ENCODE results near the gene ACTA2. TPM values are rescaled to one million over a fixed set of nuclear protein-coding genes. Genes with fewer than 3 reads are reported as not detected.

Gene ACTA2
- total RNA-seq, 6 experiments from 2014 or later, result 112 to 178 (median 164) TPM

GRCh38 chr10:88968391-88968790 lies 15.8 kb upstream of the ACTA2 start:
- H3K27ac Mint-ChIP-seq, result peak overlapping the region; percentile 85
- H3K36me3 Mint-ChIP-seq (ENCODE audit: low read depth), result no peaks in the 10 kb centered on the region
- peaks cover 71% of the 10 kb centered on the region for H3K4me1 Mint-ChIP-seq (ENCODE audit: low read depth)

DNA sequence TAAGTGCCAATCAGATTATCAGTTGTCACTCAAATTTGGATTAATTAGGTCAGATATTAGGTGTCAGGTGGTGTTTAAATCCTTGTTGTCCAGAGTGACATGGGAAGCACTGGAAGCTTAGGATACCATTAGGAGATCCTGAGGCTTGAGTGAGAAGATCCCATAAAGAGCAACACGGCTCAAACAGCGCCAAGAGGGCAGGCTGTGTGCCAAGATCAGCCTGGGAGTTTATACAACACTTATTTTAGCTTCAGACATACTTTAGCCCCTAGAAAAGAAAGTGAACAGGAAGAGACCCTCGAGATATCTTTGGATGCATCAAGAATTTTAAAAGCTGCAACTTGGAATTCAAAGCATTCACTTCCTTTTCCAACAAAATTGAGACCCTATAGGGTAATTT lies 14.2 kb upstream of the ACTA2 start:
- Mint-ChIP-seq H3K9me3 (no peaks in the 10 kb centered on the region), H3K4me1 (ENCODE audit: low read depth) (peaks cover 58% of the 10 kb centered on the region), H3K4me3 (no peak overlapping the region), H3K27ac (no peak overlapping the region; the same call in 1 of the 2 replicates), H3K27me3 (ENCODE audit: insufficient read depth) (no peaks in the 10 kb centered on the region), H3K36me3 (ENCODE audit: low read depth) (0 out of 2 replicates have a peak, but pooled peaks cover 3% of the 10 kb centered on the region)
- no peak for DNase-seq
- TF ChIP-seq, protein P1, sequence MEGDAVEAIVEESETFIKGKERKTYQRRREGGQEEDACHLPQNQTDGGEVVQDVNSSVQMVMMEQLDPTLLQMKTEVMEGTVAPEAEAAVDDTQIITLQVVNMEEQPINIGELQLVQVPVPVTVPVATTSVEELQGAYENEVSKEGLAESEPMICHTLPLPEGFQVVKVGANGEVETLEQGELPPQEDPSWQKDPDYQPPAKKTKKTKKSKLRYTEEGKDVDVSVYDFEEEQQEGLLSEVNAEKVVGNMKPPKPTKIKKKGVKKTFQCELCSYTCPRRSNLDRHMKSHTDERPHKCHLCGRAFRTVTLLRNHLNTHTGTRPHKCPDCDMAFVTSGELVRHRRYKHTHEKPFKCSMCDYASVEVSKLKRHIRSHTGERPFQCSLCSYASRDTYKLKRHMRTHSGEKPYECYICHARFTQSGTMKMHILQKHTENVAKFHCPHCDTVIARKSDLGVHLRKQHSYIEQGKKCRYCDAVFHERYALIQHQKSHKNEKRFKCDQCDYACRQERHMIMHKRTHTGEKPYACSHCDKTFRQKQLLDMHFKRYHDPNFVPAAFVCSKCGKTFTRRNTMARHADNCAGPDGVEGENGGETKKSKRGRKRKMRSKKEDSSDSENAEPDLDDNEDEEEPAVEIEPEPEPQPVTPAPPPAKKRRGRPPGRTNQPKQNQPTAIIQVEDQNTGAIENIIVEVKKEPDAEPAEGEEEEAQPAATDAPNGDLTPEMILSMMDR (IDR thresholded peaks at IDR 0.05), result no peak

More at GRCh38 chr10:88968391-88968790, 15.8 kb upstream of the ACTA2 start:
- Mint-ChIP-seq H3K27me3 (ENCODE audit: insufficient read depth) (no peaks in the 10 kb centered on the region; the same call in 1 of the 2 replicates), H3K9me3 (no peaks in the 10 kb centered on the region), H3K4me3 (no peak overlapping the region)
- DNase-seq, result peak; percentile 25
- TF ChIP-seq, protein P1 (IDR thresholded peaks at IDR 0.05), result no peak

- TF ChIP-seq, protein P1 (IDR thresholded peaks at IDR 0.05), result no peak
- 0 out of 2 replicates have a peak, but pooled peaks cover 3% of the 10 kb centered on the region for H3K36me3 Mint-ChIP-seq (ENCODE audit: low read depth)
- H3K4me3 Mint-ChIP-seq, result peak overlapping the region; percentile 3; the same call in 1 of the 2 replicates
- no peaks in the 10 kb centered on the region for H3K27me3 Mint-ChIP-seq (ENCODE audit: insufficient read depth)
- H3K9me3 Mint-ChIP-seq, result no peaks in the 10 kb centered on the region
- peaks cover 70% of the 10 kb centered on the region for H3K4me1 Mint-ChIP-seq (ENCODE audit: low read depth)
- DNase-seq, result peak; percentile 41
- peak overlapping the region; percentile 60 for H3K27ac Mint-ChIP-seq
Observed at GRCh38 chr10:88964869-88965415, 12.4 kb upstream of the ACTA2 start.

DNA sequence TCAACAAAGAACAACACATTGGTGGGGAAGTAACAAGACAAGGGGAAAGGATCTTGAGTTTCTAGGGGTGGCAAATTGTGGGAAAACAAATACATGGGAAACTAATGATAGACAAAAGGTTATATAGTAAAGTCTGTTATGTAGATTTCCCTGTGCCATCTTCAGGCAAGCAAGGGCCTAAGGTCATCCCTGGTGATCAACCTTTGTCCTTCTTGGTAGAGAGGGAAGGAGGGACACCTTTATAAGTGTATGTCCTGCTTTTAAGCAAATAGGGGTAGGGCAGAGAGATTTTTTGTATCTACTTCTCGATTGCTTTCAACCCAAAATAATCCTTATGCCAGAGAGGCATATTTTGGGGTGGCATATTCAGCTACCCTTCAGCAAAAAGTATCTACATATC lies 11.8 kb upstream of the ACTA2 start:
- DNase-seq, result no peak
- Mint-ChIP-seq H3K27ac (no peak overlapping the region), H3K4me3 (no peak overlapping the region), H3K4me1 (ENCODE audit: low read depth) (peaks cover 71% of the 10 kb centered on the region), H3K36me3 (ENCODE audit: low read depth) (0 out of 2 replicates have a peak, but pooled peaks cover 3% of the 10 kb centered on the region), H3K9me3 (no peaks in the 10 kb centered on the region), H3K27me3 (ENCODE audit: insufficient read depth) (no peaks in the 10 kb centered on the region)
- TF ChIP-seq, protein P1 (IDR thresholded peaks at IDR 0.05), result no peak

GRCh38 chr10:88963318-88963717 lies 10.7 kb upstream of the ACTA2 start:
- H3K4me1 Mint-ChIP-seq (ENCODE audit: low read depth), result peaks cover 71% of the 10 kb centered on the region
- TF ChIP-seq, protein P1 (IDR thresholded peaks at IDR 0.05), result peak; percentile 52
- 0 out of 2 replicates have a peak, but pooled peaks cover 3% of the 10 kb centered on the region for H3K36me3 Mint-ChIP-seq (ENCODE audit: low read depth)
- no peaks in the 10 kb centered on the region for H3K9me3 Mint-ChIP-seq
- H3K27me3 Mint-ChIP-seq (ENCODE audit: insufficient read depth), result no peaks in the 10 kb centered on the region
- no peak overlapping the region for H3K4me3 Mint-ChIP-seq
- no peak for DNase-seq
- no peak overlapping the region for H3K27ac Mint-ChIP-seq

Data from HFFc6 (cell line).